VCaP (cell line): ENCODE data around the gene JPH2.

Experiments used
- H3K27ac ChIP-seq: fragments of 450-650 bp; 2 replicates; pipeline ENCODE4 v1.5.1; 2017
- TF ChIP-seq, protein P1 (sequence below): fragments of 450-650 bp; conservative IDR thresholded peaks from 2 replicates; pipeline ENCODE4 v1.5.1; 2017; ENCODE audit warnings: mild to moderate bottlenecking, moderate library complexity

JPH2 gene

GRCh38 chr20:44185574-44185973 is 1.4 kb downstream of the JPH2 start:
- H3K27ac ChIP-seq, result no peak overlapping the region
- TF ChIP-seq, protein P1, sequence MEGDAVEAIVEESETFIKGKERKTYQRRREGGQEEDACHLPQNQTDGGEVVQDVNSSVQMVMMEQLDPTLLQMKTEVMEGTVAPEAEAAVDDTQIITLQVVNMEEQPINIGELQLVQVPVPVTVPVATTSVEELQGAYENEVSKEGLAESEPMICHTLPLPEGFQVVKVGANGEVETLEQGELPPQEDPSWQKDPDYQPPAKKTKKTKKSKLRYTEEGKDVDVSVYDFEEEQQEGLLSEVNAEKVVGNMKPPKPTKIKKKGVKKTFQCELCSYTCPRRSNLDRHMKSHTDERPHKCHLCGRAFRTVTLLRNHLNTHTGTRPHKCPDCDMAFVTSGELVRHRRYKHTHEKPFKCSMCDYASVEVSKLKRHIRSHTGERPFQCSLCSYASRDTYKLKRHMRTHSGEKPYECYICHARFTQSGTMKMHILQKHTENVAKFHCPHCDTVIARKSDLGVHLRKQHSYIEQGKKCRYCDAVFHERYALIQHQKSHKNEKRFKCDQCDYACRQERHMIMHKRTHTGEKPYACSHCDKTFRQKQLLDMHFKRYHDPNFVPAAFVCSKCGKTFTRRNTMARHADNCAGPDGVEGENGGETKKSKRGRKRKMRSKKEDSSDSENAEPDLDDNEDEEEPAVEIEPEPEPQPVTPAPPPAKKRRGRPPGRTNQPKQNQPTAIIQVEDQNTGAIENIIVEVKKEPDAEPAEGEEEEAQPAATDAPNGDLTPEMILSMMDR, result no peak

DNA sequence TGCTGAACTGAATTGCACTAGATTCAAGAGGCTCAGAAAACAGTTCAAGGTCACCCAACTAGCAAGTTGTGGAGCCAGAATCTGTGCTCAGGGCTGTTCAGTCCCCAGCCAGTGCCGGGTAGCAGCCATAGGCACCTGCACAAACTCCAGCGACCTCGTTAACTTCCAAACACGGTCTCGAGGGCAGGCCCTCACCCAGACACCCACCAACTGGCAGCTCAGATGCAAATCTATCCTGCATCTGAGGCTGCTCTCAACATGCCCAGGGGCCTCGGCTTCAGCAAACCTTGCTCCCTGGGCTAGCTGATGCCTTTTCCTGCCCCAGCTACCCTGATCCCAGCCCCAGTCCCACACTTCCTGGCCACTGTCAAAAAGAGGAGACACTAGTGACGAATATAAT is 3.7 kb downstream of the JPH2 start:
- TF ChIP-seq, protein P1, result no peak
- H3K27ac ChIP-seq, result no peak overlapping the region

DNA sequence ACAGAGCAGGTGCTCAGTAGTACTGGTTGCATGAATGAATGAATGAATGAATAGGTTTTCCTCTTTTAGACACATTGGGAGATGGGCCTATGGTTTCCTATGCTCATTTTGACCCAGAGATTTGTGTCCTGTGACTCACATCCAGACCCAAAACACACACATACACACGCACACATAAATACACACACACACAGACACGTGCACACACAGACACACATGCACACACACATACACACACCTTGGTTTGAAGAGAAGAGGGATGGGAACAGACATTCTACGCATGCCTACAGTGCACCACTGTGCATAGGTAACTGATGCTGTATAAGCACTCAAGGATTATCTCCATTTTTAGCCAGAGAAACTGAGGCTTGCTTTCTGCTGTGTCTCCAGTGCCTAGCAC is 4.1 kb downstream of the JPH2 start:
- TF ChIP-seq, protein P1, result no peak
- no peak overlapping the region for H3K27ac ChIP-seq

- no peak overlapping the region for H3K27ac ChIP-seq
- TF ChIP-seq, protein P1, result no peak
These were observed 4.7 kb downstream of the JPH2 start for GRCh38 chr20:44182135-44182765.

- TF ChIP-seq, protein P1, result no peak
- no peak overlapping the region for H3K27ac ChIP-seq
These were observed 5.4 kb downstream of the JPH2 start for GRCh38 chr20:44181611-44182010.

DNA sequence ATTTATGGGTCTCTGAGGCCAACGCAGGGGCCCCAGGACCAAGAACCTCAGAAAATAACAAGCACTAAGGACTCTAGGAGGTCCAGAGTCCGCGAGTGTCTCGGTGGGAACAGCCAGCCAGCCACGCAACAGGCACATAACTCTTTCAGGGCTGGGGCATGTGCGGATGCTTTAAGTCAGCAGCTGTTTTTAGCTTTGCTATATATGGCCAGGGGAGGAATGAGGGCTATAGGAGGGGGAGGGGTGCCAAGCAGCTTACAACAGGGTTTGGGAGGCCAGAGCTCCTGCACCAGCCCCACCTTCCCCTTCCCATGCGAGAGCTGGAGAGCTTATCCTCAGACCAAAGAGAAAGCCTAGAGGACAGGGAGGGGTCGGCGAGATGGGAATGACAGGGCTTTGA is 6.2 kb downstream of the JPH2 start:
- H3K27ac ChIP-seq, result no peak overlapping the region
- TF ChIP-seq, protein P1, result no peak

DNA sequence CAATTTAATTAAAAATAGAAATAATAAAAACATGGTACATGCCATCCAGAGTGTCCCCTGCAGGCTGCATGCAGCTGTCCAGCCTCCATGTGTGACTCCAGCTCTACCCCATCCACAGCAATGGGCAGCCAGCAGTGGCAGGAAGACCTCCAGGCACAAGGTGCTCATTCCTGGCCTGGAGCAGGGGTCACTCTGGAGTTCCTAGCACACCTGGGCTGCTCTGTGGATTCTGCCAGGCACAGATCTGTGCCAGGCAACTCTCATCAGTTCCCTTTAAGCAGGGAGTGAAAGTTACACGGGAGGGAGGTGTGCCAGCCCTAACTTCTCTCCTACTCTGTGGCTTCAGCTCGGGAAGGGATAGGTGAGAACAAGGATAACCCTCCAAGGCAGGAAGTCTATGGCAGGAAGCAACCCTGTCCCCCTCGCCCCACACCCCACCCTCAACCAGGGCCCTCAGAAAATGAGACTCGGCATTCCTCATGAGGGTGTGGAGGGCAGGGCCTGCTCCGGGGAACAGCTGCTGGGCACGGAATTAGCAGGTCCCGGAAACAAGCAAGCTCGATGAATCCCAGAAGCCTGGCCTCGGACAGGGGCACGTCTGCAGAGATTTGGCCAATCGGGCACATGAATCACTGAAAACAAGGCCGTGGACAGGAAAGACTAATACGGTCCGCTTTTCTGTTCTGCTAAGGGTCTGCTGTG is 10.0 kb downstream of the JPH2 start:
- no peak overlapping the region for H3K27ac ChIP-seq
- TF ChIP-seq, protein P1, result no peak
